Stimulated activated CD4-positive, alpha-beta T cell treated with anti-CD3 and anti-CD28 coated beads, Interleukin-1b, Interleukin-23, amount 100 ng/mL, for 24 hours (primary cell): Measurements from ENCODE around the gene TRABD2B.

Experiments
- DNase-seq, 4 experiments: peaks; one replicate each; pipeline ENCODE4 v3.0.0-alpha.2; 2020; ENCODE audit warnings: low read depth in 4 of 4, low spot score in 1 of 4

The TRABD2B gene

GRCh38 chr1:47781171-47781959 lies 215.8 kb downstream of the TRABD2B start:
- no peak for DNase-seq

- DNase-seq: no peak
Measured at GRCh38 chr1:47780469-47780995, 216.7 kb downstream of the TRABD2B start.

- no peak for DNase-seq
Measured at GRCh38 chr1:47779613-47780012, 217.6 kb downstream of the TRABD2B start.

- DNase-seq: no peak
Measured at GRCh38 chr1:47778280-47778679, 218.9 kb downstream of the TRABD2B start.

GRCh38 chr1:47777322-47777721 lies 219.9 kb downstream of the TRABD2B start:
- DNase-seq: no peak

GRCh38 chr1:47776667-47777131 lies 220.5 kb downstream of the TRABD2B start:
- no peak for DNase-seq

GRCh38 chr1:47774986-47775834 lies 222.0 kb downstream of the TRABD2B start:
- no peak for DNase-seq

- DNase-seq: no peak
Measured at GRCh38 chr1:47772960-47773682, 224.1 kb downstream of the TRABD2B start.

- DNase-seq: no peak
Measured at GRCh38 chr1:47772281-47772680, 224.9 kb downstream of the TRABD2B start.

GRCh38 chr1:47771751-47772150 lies 225.4 kb downstream of the TRABD2B start:
- DNase-seq: no peak

- DNase-seq: no peak
Measured at GRCh38 chr1:47769983-47770382, 227.2 kb downstream of the TRABD2B start.

- no peak for DNase-seq
Measured at GRCh38 chr1:47769295-47769694, 227.9 kb downstream of the TRABD2B start.

GRCh38 chr1:47767741-47768100 lies 229.5 kb downstream of the TRABD2B start:
- no peak for DNase-seq

GRCh38 chr1:47766832-47767740 lies 230.1 kb downstream of the TRABD2B start:
- DNase-seq: no peak

- DNase-seq: no peak
Measured at GRCh38 chr1:47765742-47766485, 231.3 kb downstream of the TRABD2B start.

- DNase-seq: no peak
Measured at GRCh38 chr1:47765236-47765635, 231.9 kb downstream of the TRABD2B start.

- no peak for DNase-seq
Measured at GRCh38 chr1:47764461-47765046, 232.6 kb downstream of the TRABD2B start.

GRCh38 chr1:47763591-47764171 lies 233.5 kb downstream of the TRABD2B start:
- no peak for DNase-seq

GRCh38 chr1:47761974-47762373 lies 235.2 kb downstream of the TRABD2B start:
- DNase-seq: no peak
